T-helper 2 cell treated with Interferon-gamma antibody and Interleukin-4, amounts not matched to agents 5 μg/mL and 100 μg/mL, for 36 hours (primary cell): ENCODE data around the gene BACH2.

Source experiments
- DNase-seq: peaks from one replicate; pipeline ENCODE4 v3.0.0; 2021; ENCODE audit warnings: low spot score
- H3K27ac Mint-ChIP-seq: one replicate; pipeline ENCODE4 v1.8.0; 2021; ENCODE audit warnings: mild to moderate bottlenecking, mixed read lengths
- H3K27me3 Mint-ChIP-seq: one replicate; pipeline ENCODE4 v1.8.0; 2021; ENCODE audit warnings: low read depth, mixed read lengths
- H3K36me3 Mint-ChIP-seq: one replicate; pipeline ENCODE4 v1.8.0; 2021; ENCODE audit warnings: low read depth, mixed read lengths
- H3K4me1 Mint-ChIP-seq: one replicate; pipeline ENCODE4 v1.8.0; 2021; ENCODE audit warnings: low read depth, mixed read lengths
- H3K4me3 Mint-ChIP-seq: one replicate; pipeline ENCODE4 v1.8.0; 2022; ENCODE audit warnings: mild to moderate bottlenecking, moderate library complexity, mixed read lengths
- H3K9me3 Mint-ChIP-seq: one replicate; pipeline ENCODE4 v1.8.0; 2021; ENCODE audit warnings: mixed read lengths

BACH2 gene

GRCh38 chr6:90080876-90081481 lies 215.7 kb downstream of the BACH2 start:
- Mint-ChIP-seq H3K4me1 (peaks cover 78% of the 10 kb centered on the region), H3K36me3 (peaks cover 34% of the 10 kb centered on the region), H3K27me3 (peaks cover 33% of the 10 kb centered on the region), H3K9me3 (no peaks in the 10 kb centered on the region), H3K27ac (peak overlapping the region; percentile 96), H3K4me3 (peak overlapping the region; percentile 88)
- peak; percentile 89 for DNase-seq

DNA sequence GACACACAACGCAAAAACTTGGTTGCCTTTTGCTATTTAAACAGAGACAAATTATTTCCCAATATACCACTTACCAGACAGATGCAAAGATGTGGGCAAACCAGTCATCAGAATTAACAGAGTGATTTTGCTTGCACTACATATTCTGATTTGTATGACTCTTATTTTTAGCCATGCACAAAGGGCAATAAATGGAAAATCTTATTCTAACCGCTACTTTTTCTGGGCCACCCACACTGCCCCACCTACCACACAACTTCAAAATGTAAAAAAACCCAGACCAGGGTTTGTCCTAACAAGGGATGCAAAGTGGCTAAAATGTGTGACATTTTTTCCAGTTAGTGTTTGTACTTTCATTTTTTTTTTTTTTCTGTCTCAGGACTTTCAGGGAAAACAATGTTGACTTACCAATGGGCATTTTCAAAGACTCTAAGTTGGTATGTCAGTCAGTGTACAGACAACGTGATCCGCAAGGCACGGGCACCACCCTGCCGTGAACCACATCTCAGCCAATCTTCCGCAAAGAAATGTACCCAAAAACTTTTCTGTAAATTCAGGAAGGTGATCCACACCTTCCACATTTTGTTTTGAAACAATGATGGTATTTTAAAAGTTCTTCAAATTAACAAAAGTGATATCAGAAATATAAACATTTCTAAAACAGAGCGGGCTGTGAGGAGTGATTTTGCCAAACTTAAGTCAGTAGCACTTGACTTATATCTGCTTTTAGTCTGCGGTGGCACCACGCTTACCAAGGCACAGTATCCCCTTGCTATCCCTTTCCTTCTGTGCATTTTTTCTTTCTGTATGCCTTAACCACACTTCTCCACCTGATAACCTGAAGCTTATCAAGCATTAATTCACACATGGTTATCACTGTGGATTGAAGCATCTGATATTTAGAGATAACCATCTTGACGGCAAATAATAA lies 216.8 kb downstream of the BACH2 start:
- Mint-ChIP-seq H3K36me3 (peaks cover 28% of the 10 kb centered on the region), H3K4me1 (peaks cover 74% of the 10 kb centered on the region)

GRCh38 chr6:90078513-90079289 lies 217.9 kb downstream of the BACH2 start:
- H3K36me3 Mint-ChIP-seq: peaks cover 26% of the 10 kb centered on the region
- peak overlapping the region; percentile 96 for H3K27ac Mint-ChIP-seq
- H3K9me3 Mint-ChIP-seq: no peaks in the 10 kb centered on the region
- peak; percentile 87 for DNase-seq
- H3K4me3 Mint-ChIP-seq: peak overlapping the region; percentile 88
- H3K4me1 Mint-ChIP-seq: peaks cover 72% of the 10 kb centered on the region
- H3K27me3 Mint-ChIP-seq: peaks cover 36% of the 10 kb centered on the region

More for the DNA sequence above, 216.8 kb downstream of the BACH2 start:
- H3K9me3 Mint-ChIP-seq: no peaks in the 10 kb centered on the region
- H3K27me3 Mint-ChIP-seq: peaks cover 36% of the 10 kb centered on the region
- peak; percentile 83 for DNase-seq
- H3K27ac Mint-ChIP-seq: peak overlapping the region; percentile 96
- peak overlapping the region; percentile 88 for H3K4me3 Mint-ChIP-seq

DNA sequence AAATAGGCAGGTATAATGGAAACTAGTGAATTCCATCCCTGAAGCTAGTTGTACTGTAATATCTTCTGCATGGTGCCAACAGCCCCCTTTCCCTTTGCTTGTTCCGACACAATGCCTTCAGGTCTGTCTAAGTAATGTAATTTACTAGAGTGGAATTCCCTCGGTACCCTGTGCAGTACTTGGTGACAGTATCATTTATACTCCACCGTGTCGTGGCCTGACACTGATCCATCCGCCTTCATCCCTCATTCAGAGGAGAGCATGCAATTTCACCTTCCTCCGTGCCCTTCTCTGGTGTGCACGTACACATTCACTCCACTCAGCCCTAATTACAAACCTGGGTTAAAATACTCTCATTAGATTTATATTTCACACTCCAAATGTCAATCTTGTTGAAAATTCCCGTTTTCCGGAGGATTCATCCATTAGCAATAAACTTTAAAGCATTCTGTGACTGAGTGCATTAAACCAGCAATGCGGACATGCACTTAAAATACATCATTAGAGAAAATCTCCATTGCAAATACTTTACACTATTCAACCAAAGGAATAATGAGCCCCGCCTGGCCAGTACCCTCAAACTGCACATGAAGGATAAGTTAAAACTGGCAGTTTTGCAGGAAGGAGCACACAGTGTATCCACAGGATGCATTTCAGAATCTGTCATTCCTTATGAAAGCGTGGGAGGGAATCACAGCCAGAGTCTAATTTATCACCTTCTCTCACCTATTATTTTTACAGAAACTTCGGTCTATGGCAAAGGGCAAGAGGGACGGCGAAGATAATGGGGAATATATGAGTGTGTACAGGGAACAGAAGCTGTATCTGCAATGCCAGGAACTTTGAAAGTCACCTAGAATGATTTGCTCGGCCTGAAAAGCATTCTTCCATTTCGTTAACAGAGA lies 219.9 kb downstream of the BACH2 start:
- no peak for DNase-seq
- peaks cover 77% of the 10 kb centered on the region for H3K4me1 Mint-ChIP-seq
- peaks cover 30% of the 10 kb centered on the region for H3K27me3 Mint-ChIP-seq
- H3K4me3 Mint-ChIP-seq: no peak overlapping the region
- no peaks in the 10 kb centered on the region for H3K9me3 Mint-ChIP-seq
- peaks cover 31% of the 10 kb centered on the region for H3K36me3 Mint-ChIP-seq
- no peak overlapping the region for H3K27ac Mint-ChIP-seq

DNA sequence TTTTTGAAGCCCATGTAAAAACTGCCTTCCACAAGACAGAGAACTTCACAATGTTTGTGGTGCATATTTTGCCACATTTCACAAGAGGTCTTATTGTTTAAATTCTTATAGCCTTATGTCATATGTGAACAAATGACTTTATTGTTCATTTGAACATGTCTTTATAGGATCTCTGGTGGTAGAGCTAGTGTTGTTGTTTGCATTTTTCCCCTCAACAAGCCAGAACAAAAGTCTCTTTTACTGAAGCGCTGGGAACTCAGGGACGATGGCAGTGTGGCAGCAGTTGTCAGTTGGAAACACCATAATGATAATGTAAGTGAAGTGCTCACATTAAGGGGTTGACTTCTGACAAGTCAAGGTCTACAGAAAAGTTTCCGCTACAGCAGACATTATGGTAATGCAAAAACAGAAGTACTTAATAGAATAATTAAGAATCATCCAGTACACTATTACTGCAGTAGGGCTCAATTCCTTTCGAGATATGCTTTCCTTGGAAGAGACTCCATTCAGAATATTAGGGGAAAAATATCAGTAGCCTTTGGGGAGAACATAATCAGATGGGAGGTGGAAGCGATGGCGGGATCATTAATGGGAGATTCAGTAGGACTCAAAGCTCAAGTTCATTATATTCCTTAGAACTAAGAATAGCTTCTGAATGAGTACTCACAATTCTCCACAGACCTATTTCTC lies 222.3 kb downstream of the BACH2 start:
- no peak for DNase-seq
- Mint-ChIP-seq H3K4me1 (peaks cover 70% of the 10 kb centered on the region), H3K27ac (no peak overlapping the region), H3K27me3 (peaks cover 22% of the 10 kb centered on the region), H3K9me3 (no peaks in the 10 kb centered on the region), H3K36me3 (peaks cover 40% of the 10 kb centered on the region), H3K4me3 (peak overlapping the region; percentile 7)

DNA sequence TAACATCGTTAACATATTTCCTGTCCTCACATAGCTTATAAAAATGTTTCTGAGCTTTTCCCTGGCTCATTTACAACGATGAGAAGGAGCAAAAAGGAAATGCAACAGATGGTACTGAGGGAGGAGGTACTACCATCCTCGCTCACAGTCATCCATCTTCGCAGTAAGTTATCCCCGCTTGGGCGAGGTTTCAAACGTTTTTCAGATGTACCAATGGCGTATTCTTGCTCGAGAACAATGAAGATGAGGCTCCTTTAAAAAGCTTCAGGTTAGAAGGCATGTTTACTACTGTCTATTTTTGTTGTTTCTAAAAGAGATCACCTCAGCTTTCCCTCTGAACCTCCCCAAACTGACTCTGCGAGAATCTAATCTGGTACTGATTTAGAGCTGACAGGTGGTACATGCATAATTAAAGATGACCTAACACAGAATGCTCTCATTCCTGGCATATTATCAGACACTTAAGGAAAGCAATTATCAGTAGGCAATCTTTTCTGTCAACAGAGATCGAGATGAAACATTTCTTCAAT lies 223.6 kb downstream of the BACH2 start:
- Mint-ChIP-seq H3K36me3 (peaks cover 34% of the 10 kb centered on the region), H3K4me3 (peak overlapping the region; percentile 57), H3K4me1 (peaks cover 66% of the 10 kb centered on the region), H3K27me3 (peaks cover 15% of the 10 kb centered on the region), H3K9me3 (no peaks in the 10 kb centered on the region), H3K27ac (peak overlapping the region; percentile 58)
- DNase-seq: no peak

DNA sequence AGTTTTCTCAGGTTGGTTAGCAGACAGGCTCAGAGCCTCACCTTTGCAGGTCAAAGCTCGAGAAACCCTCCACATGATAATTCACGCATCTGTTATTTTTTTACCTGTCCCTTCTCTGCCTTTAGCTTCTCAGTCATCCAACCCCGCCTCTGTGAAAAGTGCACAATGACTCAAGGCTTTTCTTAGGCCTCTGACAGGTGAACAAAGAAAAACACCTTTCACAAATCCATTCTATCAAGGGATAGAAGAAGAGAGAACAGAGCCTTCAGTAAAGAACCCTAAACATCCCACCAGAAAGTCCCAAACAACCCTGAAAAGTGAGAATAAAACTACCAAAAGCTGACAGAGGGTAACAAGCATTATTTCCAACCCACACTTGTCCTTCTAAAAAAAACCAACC lies 224.1 kb downstream of the BACH2 start:
- Mint-ChIP-seq H3K4me1 (peaks cover 65% of the 10 kb centered on the region), H3K27ac (peak overlapping the region; percentile 58), H3K36me3 (peaks cover 34% of the 10 kb centered on the region), H3K9me3 (no peaks in the 10 kb centered on the region), H3K4me3 (peak overlapping the region; percentile 57), H3K27me3 (peaks cover 12% of the 10 kb centered on the region)
- no peak for DNase-seq

DNA sequence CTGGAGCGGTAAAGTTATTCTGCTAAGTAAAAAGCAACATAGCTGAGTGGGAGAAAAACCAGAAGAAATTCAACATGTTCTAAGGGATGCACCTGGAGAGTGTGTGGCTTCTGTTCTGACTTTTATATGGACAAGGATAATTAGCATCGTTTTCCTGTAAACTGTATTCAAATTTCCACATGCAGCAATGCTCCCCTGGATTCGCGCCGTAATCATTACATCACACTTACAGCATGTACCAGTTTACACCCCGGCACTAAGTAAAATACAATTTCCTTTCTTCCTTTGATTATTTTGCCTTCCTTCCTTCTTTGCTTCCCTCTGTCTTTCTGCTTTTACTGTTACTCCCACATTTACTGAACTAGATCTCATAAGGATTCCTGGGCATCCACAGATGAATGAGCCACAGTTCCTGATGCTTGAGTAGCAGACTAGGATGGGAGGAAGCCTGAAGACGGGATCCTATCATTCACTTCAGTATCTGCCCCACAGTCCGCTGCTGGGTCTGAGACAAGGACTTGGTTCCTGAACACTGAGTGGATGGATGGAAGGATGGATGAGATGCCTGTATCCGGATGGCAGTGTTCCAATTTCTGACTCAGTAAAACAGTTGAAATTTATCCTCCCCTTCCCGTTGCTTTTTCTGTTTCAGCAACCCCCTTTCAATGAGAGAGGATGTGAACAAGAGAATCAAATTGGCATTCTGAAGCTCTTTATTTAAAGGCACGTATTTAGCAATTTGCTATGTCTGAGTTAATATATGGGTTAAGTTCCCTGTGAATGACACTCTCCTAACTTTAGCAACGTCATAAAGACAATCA lies 227.7 kb downstream of the BACH2 start:
- Mint-ChIP-seq H3K36me3 (peaks cover 44% of the 10 kb centered on the region), H3K27ac (no peak overlapping the region), H3K9me3 (no peaks in the 10 kb centered on the region), H3K4me3 (no peak overlapping the region), H3K27me3 (no peaks in the 10 kb centered on the region), H3K4me1 (peaks cover 55% of the 10 kb centered on the region)
- DNase-seq: no peak

- Mint-ChIP-seq H3K27me3 (no peaks in the 10 kb centered on the region), H3K4me3 (no peak overlapping the region), H3K27ac (no peak overlapping the region), H3K4me1 (peaks cover 50% of the 10 kb centered on the region), H3K36me3 (peaks cover 45% of the 10 kb centered on the region), H3K9me3 (no peaks in the 10 kb centered on the region)
- peak; percentile 61 for DNase-seq
These were observed 228.4 kb downstream of the BACH2 start for GRCh38 chr6:90068264-90068663.

DNA sequence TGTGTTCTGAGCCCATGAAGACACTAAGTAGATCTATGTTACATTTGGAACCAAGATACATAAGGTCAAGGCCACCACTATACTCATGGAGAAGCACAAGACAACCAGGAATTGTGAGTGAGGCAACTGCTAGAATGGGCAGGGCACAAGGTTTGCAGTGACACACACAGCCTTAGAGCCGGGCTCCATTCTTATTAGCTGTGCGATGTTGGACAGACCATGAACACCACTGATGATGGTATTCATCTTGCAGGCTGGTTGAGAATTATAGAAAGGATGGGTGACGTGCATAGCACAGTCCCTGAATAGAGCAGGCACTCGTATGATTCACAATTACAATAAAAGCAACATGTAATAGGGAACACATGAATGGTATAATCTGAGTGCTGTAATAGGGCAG lies 229.9 kb downstream of the BACH2 start:
- Mint-ChIP-seq H3K4me1 (peaks cover 39% of the 10 kb centered on the region), H3K4me3 (no peak overlapping the region), H3K27me3 (no peaks in the 10 kb centered on the region)

DNA sequence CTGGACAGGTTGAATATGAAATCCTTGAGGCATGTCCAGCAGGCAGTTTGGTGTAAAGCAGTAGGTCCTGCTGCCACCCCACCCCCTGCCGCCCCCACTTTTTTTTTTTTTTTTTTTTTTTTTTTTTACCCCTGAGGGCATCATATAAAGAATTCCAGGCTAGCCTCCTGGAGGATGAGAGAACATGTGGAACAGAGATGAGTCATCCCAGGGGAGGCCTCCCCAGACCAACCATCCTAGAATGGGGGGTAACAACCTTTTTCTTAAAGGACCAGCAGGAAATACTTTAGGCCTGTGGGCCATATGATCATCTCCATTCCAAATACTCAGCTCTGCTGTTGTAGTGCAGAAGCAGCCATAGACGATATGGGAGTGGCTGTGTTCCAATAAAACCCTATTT lies 231.5 kb downstream of the BACH2 start:
- Mint-ChIP-seq H3K27me3 (no peaks in the 10 kb centered on the region), H3K36me3 (peaks cover 37% of the 10 kb centered on the region), H3K27ac (no peak overlapping the region), H3K4me1 (peaks cover 29% of the 10 kb centered on the region), H3K9me3 (no peaks in the 10 kb centered on the region), H3K4me3 (no peak overlapping the region)
- no peak for DNase-seq

More for the DNA sequence above, 229.9 kb downstream of the BACH2 start:
- Mint-ChIP-seq H3K36me3 (peaks cover 41% of the 10 kb centered on the region), H3K27ac (no peak overlapping the region), H3K9me3 (no peaks in the 10 kb centered on the region)
- no peak for DNase-seq

- H3K27me3 Mint-ChIP-seq: no peaks in the 10 kb centered on the region
- peaks cover 42% of the 10 kb centered on the region for H3K36me3 Mint-ChIP-seq
- no peak overlapping the region for H3K27ac Mint-ChIP-seq
- H3K4me1 Mint-ChIP-seq: peaks cover 16% of the 10 kb centered on the region
- no peak overlapping the region for H3K4me3 Mint-ChIP-seq
- H3K9me3 Mint-ChIP-seq: no peaks in the 10 kb centered on the region
- no peak for DNase-seq
These were observed 234.0 kb downstream of the BACH2 start for GRCh38 chr6:90062667-90063066.
